Kidney glomerular epithelial cell (primary cell): ENCODE data around the gene MGA.

Source experiments
- DNase-seq: peaks from one replicate; lab custom pipeline; 2025; lab: John Stamatoyannopoulos, UW

The MGA gene

DNA sequence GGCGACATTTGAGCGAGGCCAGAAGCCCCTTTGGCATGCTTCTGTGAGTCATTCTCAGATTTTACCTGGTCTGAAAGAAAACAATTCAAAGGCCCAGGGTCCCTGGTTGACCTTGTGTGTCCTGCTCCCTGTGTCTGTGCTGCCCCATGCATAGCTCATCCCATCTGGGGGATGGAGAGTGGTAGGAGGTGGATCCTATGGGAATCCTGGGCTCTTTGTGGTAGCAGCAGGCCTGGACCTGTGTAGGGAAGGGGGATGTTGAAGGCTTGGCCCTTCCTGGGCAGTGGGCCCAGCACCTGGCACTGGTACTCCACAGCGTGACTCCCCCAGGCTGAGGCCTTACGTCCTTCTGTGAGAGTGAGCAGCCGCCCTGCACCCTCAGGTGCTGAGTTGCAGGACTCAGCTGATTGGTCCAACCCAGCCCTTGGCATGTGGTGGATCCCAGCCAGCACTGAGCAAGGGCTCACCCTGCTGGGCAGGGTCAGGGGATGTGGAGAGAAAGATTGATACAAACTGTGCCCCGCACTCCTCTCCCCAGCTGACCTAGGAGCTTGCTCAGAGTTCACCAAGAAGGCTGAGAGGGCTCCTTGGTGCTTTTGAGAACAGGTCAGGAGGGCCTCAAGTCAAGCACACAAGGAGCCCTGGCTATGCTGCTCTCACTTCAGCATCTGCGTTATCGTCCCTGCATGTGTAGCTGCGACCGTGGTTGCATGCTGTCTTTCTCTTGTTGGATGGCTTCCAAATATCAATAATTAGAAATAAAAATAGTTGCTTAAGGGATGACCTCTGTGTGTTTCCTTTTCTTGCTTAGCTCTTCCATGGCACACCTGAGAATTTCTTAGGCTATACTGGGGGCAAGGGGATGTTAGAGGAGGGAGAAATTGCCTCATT, 146.3 kb downstream of the MGA start:
- DNase-seq: peak; percentile 22

DNA sequence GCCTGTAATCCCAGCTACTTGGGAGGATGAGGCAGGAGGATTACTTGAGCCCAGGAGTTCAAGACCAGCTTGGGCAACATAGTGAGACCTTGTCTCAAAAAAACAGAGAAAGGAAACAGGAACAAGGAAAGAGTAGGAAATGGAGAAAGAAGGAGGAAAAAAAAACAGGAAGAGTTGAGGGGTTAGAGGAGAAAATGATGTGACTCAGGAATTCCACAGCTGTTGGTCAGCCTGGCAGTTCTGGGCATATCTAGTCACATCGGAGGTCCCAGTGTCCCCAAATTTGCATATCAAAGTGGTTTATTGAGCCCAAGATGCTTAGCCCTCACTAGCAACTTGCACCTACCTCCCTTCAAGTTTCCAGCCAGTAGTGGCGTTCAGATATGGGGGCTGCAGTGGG, 148.9 kb downstream of the MGA start:
- DNase-seq: peak; percentile 12

DNA sequence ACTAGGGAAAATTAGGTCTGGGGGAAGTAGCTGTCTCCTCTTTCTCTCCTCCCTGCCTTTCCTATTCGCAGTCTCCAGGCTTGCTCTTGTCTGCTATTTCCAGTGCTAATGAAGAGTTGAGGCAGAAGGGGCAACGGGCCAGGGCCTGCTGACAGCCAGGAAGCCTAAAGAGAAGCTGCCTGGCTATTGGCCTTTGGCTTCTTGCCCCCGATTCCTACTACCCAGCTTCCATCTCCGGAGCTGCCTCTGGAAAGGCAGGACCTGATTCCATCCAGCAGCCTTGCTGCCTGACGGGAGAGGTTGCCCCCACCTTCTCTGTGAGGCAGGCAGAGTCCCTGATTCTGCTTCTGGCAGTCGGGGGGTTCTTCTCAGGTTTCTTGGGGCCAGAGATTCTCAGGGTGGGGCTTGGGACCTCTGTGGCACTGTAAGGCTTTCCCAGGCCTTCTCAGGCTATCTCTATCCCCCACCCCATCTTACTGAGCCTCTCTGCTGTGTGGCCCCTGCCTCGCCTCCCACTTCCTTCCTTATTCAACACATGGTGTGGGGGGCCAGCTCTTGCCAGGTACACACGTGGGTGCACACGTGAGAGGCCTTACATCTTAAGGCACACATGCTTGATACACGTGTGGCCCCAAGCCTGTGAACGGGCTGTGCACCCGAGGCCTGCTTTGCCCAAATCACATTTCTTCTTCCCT, 149.5 kb downstream of the MGA start:
- no peak for DNase-seq

DNA sequence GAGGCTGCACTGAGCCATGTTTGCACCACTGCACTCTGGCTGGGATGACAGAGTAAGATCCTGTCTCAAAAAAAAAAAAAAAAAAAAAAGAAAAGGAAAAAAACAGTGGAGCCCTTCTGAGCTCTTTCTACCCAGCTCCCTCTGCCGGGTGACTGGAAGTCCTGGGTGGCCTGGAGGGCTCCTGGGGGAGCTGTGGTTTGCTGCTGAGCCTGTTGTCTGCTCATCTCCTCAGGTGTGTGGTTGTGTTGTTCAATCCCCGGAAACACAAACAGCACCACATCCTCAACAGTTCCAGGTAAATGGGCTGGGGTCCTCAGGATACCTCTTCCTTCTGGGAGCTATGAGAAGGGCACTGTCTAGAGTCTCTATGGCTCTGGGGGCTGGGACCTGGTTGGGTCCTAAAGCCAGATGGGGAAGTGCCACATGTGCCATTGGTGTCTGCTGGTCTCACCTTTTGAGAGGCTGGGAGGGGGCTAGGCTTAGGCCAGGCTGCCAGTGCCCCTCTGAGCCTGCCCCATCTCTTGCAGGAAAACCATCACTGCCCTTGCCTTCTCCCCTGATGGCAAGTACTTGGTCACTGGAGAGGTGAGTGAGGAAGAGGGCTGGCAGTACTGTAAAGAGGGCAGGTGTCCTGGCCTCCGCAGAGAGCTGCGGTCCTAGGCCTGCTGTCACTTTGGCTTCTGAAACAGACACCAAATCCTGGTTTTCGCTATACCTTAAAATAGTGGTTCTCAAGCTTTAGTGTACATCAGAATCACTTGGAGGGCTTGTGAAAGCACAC, 150.6 kb downstream of the MGA start:
- DNase-seq: no peak

DNA sequence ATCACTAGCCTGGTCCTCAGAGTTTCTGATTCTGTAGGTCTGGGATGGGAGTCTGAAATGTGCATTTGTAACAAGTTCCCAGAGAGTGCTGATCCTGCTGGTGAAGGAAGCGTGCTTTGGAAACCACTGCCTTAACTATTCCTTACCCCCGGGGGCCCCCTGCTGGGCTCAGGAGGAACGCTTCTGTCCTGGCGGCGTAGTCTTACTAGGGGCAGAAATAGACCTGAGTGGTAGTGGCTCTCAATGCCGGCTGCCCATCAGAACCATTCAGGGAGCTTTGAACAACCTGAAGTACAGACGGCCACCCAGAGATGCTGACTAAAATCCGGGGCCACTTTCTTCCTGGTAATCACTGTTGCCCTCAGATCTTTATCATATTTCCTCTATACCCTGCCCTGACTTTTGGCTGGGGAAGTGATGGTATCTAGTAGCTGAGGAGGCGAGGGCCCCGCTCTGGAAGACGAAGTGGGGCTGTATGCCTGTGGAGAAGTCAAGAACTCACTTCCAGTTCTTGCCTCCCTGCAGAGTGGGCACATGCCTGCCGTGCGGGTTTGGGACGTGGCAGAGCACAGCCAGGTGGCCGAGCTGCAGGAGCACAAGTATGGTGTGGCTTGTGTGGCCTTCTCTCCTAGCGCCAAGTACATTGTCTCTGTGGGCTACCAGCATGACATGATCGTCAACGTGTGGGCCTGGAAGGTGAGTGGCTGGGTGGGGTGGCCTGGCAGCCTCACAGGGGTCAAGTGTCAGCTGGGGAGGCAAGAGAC, 151.4 kb downstream of the MGA start:
- peak; percentile 61 for DNase-seq

DNA sequence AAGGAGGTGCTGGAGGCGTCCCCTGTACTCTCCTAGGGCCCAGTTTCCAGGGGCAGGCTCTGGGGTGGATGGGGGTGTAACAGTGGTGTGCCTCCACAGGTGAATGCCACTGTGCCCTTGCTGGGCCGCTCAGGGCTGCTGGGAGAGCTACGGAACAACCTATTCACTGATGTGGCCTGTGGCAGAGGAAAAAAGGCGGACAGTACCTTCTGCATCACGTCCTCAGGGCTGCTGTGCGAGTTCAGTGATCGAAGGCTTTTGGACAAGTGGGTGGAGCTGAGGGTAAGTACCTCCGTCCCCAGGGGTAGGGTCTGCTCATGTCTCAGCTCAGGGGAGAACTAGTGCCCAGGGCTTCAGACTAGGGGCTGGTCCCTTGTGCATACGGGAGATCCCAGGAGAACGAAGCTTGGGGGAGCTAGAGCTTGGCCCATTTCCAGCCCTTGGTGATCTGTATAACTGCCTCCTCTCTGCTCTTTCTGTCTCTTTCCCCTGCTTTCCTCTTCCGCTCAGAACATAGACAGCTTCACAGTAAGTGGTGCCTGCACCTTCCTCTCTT, 152.7 kb downstream of the MGA start:
- DNase-seq: no peak

DNA sequence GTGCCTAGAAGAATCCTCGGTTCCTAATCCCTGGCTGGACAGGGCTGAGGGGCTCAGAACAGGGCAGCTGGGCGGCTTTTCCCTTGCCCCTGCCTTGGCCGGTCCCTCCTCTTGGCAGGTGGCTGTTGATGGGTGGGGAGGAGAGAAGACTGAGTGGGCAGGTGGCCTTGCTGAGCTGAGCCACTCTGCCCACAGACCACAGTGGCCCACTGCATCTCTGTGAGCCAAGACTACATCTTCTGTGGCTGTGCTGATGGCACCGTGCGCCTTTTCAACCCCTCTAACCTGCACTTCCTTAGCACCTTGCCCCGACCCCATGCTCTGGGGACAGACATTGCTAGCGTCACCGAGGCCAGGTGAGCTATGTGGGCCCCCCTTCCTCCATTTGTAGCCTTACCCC, 153.2 kb downstream of the MGA start:
- DNase-seq: no peak

DNA sequence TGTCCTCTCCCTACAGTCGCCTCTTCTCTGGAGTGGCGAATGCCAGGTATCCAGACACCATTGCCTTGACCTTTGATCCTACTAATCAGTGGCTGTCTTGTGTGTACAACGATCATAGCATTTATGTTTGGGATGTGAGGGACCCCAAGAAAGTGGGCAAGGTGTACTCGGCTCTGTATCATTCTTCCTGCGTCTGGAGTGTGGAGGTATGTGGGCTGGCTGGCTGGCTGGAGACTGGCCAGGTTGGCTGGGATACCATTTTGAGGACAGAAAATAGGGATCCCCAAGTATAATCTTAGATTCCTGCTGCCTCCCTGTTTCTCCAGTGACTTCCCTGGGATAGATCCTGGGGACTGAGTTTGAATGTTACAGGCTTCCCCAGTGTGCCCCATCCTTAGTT, 154.3 kb downstream of the MGA start:
- no peak for DNase-seq

DNA sequence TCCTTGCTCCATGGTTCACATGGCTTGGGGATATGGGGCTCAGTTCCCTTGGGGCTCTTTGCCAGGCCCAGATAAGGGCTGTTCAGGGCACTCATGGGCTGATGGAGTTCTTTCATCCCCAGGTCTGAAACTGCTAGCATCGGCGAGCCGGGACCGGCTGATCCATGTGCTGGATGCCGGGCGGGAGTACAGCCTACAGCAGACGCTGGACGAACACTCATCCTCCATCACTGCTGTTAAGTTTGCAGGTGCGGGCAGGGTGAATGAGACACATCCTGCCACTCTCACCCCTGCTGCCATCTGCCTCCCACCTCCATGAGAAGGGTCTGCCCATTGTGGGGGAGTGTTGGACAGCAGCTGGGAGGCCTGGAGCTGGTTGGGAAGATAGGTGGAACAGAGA, 156.6 kb downstream of the MGA start:
- no peak for DNase-seq

DNA sequence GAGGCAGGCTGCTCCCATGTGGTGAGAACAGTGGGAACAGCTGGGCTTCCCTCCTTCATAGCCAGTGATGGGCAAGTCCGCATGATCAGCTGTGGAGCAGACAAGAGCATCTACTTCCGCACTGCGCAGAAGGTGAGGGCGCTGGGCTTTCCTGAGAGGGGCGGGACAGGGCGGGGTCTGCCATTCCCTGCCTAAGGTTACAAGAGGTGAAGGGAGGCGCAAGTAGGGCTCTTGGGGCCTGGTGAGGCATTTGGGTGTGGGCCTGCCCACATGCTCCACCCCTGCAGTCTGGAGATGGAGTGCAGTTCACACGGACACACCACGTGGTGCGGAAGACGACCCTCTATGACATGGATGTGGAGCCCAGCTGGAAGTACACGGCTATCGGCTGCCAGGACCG, 157.1 kb downstream of the MGA start:
- DNase-seq: no peak

DNA sequence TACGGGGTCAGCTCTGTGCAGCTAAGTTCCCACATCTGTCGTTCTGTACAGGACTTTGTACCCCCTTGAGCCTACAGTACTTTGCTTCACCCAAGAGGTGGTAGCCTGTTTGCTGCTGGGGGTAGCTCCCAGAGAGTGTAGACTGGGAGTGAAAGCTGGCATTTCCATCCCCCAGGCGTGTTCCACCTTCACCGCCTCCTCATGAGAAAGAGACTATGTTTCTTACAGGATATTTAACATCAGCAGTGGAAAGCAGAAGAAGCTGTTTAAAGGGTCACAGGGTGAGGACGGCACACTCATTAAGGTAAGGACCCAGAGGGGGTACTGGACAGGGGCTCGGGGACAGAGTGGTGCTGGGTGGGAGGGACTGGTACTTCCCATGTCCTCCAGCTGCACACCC, 157.6 kb downstream of the MGA start:
- no peak for DNase-seq

DNA sequence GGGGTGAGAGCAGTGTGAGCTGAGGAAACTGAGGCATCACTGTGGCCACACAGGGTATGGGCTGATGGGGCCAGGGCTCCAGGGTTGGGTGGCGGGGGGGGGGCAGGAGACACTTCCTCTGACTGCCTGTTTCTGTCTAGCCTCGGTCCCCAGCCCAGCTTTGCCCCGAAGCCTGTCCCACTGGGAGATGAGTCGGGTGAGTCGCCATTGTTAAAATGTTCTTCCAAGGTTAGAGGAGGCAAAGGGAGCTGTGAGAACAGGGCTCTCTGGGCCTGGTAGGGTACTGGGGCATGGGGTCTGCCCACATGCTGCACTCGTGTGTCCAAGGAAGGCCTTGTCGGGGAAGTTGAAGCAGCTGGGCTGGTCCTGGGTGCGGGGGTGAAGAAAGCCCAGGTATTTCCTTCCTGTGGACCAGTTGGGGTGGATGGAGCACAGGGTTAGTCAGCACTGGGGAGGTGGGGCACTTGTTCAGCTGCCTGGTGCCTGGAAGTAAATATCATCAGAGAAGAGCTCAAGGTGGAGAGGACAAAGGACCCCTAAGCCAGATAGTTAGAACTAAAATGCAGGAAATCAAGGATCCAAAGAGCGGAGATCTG, 159.3 kb downstream of the MGA start:
- DNase-seq: no peak

DNA sequence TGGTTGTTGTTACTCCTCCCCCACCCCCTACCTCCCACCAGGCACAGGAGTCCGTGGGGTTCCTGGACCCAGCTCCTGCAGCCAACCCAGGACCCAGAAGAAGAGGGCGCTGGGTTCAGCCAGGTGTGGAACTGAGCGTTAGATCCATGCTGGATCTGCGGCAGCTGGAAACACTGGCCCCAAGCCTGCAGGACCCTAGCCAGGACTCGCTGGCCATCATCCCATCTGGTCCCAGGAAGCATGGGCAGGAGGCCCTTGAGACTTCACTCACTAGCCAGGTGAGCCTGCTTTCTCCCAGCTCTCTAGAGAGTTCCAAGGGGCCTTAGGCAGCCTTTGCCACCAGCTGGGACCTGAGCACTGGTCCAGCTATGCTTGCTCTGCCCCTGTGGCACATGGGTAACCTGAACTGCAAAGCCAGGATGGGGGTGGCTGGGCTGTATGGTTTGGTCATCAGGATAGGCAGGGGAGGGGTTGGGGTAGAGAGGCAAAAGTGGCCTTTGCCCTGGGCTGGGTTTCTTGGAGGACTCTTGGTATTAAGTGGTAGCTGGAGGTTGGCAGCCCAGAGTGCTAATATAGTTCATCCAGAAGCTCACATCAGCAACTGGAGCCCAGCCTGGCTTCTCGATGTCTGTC, 160.7 kb downstream of the MGA start:
- DNase-seq: no peak

DNA sequence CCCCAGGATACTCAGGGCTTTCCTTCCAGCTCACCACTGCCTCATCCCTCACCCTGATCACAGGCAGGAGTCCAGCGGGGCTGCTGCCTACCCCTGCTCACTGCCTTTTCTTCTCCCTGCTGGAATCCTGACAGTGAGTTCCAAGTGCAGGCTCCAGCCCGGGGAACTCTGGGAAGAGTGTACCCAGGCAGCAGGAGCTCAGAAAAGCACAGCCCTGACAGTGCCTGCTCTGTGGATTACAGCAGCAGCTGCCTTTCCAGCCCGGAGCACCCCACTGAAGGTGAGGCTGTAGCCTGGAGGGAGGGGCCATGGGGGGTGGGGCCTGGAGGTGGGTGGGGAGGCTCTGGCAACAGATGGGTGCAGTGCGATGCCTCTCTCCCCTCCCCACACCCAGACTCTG, 161.6 kb downstream of the MGA start:
- DNase-seq: no peak

DNA sequence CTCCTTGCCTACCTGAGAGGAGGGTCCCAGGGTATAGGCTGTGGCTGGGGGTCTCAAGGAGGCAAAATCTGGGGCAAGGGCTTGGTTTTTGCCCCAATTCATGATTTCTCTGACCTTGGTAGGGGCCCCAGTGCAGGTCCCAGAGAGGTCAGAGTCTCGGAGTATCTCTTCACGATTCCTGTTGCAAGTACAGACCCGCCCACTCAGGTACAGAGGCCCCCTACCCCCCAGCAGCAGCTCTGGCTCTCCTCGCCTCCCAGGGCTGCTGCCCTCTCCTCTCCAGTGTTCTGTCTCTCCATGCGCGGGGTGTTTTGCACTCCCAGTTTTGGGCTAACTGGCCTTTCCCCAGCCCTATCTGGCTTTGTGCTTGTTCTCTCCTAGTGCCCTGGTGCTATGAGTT, 162.3 kb downstream of the MGA start:
- DNase-seq: no peak
